Mesenteric fat pad (tissue), 1 donor: ENCODE results near the gene GPHN. TPM values are rescaled to one million over a fixed set of nuclear protein-coding genes. Genes with fewer than 3 reads are reported as not detected.
A peak's percentile ranks its signal among the peaks of the same experiment; 100 is the strongest.
"Not testable (repeated sequence)": the region's sequence is repeated elsewhere in the genome, so short reads cannot be mapped to it uniquely, and the experiment has no call there.

Source experiments
- DNase-seq: peaks from one replicate; pipeline ENCODE4 v3.0.0-alpha.2; 2020; ENCODE audit warnings: low spot score
- total RNA-seq: library from RNA; stranded (reverse); fragmentation: NEBNext Ultra II Directional; extraction: Animal tissue kit (Norgen Biotek cat#: 25700); gene quantifications from one replicate; pipeline ENCODE4 v1.2.1, GENCODE V29; 2021
- donor health status: DM: yes; HTN: yes; CAD: no.

GPHN gene
- total RNA-seq, 1 donor from 2014 or later: 21.9 TPM

DNA sequence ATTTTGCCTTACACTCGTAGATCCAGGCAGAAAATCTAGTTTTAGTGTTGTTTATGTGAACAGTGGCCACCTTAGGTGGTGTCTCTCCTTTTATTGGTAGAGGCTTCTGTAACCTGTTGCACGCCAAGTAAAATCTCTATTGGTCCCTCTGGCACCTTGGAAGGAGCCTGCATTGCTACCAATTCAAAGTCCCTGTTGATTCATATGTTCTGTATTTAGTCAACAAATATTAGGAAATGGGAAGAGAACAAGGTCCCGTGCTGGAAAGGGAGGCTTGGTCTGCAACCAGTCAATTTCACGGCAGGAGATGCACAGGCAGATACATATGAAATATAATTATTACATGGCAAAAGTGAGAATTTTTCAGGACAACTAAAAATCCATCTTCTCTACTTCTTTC, 6.4 kb upstream of the GPHN start:
- DNase-seq: no peak

DNA sequence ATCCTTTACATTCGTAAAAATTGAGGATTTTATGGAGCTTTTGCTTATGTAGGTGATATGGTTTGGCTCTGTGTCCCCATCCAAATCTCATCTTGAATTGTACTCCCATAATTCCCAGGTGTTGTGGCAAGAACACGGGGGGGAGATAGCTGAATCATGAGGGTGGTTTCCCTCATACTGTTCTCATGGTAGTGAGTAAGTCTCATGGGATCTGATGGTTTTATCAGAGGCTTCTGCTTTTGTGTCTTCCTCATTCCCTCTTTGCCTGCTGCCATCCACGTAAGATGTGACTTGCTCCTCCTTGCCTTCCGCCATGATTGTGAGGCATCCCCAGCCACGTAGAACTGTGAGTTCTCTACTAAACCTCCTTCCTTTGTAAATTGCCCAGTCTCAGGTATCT, 5.1 kb upstream of the GPHN start:
- not testable (repeated sequence) for DNase-seq

DNA sequence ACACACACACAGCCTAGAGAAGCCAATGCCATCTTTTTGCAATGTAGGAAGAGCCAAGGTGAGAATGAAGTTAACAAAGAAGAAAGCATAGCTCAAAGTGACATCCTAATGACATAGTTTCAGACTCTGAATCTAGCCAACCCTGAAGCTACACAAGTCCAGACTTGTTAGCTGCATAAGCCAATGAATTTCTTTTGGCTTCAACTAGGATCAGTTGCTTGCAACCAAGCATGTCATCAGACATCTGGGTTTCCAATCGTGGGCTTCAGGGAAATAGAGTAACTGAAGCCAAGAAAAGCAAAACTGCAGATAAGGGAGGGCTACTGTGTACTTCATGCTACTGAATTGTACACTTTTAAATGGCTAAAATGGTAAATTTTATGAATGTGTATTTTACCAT, 4.4 kb upstream of the GPHN start:
- no peak for DNase-seq

DNA sequence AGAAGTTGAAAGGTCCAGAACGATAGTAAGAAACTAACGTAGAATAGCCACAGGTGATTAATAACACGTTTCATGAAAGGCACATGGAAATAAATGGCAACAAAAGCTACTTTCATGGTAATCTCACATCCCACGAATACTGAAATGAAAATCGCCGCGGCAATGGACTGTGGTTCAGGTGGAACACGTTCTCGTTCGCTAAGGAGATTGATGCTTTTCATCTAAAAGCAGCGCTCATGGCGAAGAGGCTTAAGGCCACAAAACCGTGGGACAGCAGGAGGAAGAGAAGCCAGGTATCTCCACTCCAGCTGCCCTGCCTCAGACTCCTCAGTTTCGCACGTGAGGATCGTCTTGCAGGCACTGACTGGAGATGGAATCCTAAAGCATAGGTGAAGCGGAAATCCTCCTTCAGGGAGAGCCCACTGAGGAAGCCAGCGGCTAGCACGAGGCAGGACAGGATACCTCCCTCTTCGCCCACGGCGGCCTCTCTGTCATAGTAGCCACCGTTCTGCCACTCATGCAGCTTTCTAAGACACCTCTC, 696 bp upstream of the GPHN start:
- DNase-seq: no peak

DNA sequence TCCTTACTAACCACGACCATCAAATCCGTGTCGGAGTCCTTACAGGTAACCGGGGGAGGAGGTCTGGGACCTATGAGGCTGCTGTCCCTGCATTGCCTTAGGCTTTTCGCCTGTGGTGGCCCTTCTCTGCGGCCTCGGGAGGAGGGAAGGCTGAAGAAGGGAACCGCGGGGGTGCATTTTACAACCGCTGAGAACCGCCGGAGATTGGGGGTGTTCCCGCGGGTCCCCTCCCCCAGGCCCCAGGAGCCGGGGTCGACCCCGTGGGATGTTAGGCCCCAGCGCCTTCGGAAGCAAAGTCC, 549 bp downstream of the GPHN start:
- peak; percentile 86 for DNase-seq

DNA sequence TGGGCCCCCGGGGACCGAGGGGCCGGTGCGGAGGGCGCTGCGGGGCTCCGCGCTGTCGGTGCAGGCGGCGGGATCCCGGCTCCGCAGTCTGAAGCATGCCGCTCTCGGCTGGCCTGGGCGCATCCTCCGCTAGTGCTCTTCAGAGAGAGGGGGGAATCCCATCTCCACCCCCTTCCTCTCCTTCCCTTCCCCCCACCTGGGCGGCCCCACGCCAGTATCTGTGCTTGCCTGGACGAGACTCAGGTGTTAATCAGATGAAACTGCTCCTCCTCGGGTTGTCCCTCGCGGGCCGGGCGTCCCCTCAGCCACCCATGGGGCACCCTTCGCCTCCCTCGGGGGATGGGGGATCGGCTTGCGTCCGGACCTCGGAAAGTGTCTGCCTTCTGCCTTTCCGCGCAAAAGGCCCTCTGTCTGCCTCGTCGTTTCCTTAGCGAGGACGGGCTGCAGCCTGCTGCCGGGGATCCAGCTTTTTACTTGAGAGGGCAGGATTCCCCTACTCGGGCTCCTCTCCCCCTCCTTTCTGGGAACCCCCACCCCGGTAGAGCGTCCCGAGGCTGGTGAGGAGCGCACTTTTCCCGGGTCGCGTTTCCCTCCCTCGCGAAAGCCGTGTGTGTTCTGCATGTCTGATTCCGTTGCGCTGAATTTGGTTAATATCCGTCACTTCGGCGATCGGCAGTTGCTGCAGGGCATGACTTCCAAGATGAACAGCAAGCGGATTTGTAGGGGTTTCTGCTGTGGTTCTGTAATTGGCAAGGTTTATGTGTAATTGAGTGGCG, 1.1 kb downstream of the GPHN start:
- peak; percentile 88 for DNase-seq

DNA sequence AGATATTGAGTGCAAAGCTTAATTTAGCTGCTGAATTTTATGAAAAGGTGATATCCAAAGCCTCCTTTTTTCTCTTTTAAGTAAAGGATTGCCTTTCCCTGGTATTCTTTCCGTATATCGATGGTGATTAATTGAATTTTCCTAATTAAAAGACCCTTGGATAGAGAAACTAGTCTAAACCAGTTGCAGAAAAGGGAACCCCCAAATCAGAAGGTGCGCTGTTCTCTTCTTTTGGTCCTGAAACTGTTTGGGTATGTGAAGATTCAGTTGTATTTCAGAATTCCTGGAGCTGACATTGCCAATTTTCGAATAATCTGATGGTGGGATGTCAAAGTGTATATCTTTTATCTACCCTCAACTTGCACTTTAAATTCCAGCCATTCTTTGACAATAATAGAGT, 1.9 kb downstream of the GPHN start:
- DNase-seq: no peak

DNA sequence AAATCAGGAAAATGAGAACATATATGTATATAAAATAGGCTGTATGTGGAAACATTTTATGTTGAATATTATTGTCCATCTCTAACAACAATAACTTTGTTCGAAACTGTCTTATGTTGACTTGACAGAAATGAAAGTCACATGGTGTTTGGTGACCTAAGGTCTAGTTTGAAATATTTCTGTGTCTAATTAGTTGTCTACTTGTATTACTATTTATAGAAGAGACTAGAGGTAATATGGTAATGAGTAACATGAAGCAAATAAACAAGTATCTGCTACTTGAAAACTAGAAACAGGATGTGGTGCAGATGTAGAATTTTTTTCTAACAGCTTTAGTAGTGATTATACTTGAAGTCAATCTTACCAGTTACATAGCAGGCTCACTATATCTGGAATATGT, 3.9 kb downstream of the GPHN start:
- DNase-seq: no peak

DNA sequence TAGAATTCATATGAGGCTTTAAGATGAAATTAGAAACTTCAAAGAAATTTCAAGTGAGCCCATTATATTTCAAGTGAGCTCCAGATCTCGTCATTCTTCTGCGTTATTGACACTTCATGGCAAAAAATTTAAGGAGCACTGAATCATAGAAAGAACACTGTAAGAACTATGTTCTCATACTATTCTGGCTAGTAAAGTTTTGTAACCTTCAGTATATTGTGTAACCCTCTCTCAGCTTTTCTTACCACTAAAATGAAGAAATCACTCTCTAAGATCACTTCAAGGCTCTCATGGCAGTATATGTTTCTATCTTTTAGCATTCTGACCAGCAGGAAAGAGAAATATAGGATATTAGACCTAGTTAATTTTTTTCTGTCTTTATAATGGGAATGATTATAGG, 6.3 kb downstream of the GPHN start:
- no peak for DNase-seq

DNA sequence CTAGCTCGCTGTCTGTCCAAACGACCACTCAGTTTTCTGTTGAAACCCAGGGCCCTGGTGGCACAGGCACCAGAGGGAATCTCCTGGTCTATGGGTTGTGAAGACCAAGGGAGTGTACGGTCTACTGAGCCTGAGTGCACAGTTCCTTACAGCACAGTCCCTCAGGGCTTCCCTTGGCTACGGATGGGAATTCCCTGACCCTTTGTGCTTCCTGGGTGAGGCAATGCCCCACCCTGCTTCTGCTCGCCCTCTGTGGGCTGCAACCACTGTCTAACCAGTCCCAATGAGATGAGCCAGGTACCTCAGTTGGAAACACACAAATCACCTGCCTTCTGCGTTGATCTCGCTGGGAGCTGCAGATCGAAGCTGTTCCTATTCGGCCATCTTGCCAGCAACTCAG, 22.6 kb downstream of the GPHN start:
- no peak for DNase-seq

DNA sequence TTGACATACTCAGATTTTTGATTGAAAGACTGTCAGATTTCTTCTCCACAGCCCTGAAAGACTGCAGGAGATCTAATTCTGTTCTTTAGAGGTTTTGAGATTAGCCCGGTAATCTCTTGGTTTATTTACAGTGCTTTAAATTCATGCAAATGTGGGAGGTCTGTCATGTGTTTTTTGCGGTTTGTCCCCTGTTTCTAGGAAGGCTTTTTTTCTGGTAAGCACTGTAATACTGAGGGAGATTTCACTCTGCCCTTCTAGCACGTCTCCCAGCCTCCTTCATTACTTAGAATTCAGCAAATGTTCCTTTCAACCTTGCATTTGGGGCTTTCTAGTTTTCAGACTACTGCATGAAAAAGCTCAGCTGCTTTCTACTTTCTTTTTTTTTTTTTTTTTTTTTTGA, 31.1 kb downstream of the GPHN start:
- no peak for DNase-seq

DNA sequence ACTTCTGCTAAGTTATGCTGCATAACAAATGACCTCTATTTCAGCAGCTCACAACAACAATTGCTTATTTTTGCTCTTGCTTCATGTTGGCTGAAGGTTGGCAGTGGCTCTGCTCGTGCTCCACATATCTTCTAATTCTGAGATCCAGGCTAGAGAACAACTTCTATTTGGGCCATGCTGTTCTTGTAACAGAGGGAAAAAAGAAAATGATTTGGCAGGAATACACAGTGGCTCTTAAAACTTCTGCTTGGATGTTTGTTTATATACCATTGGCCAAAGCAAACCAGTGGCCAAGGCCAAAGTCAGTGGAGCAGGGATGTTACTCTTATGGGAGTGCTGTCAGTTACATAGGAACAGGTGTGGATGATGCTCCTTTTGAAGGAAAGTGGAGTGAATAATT, 32.1 kb downstream of the GPHN start:
- DNase-seq: no peak

DNA sequence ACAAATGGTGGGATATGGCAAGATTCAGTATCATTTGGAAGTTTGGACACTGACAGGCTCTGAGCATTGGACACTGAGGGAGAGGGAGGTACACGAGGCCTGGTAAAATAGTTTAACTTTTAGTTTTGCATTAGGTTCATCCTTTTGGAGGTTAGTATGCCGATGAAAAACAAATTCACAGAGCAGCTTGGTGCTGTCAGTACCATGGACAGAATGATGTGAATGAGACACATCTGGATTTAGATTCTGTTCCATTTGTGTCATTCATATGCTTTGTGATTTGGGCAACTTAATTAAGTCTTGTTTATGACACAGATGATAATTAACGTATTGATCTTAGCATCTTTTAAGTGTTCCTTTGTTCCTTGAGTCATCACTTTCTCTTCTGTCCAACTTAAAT, 33.7 kb downstream of the GPHN start:
- DNase-seq: no peak

DNA sequence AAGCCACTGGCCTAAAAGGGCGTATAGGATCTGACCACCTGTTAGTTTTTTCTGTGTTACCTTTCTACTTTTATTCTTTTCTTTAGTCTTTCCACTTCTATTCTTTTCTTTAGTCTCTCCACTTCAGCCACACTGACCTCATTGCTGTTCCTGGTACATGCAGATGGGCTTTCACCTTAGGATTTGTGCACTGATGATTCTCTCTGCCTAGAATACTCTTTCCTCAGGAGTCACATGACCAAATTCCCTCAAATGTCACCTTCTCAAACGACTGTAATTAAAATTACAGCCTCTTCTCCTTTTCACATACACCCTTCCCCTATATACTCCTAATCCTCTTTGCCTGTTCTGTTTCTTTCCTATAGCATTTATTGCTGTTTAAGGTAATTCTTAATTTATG, 36.0 kb downstream of the GPHN start:
- no peak for DNase-seq

DNA sequence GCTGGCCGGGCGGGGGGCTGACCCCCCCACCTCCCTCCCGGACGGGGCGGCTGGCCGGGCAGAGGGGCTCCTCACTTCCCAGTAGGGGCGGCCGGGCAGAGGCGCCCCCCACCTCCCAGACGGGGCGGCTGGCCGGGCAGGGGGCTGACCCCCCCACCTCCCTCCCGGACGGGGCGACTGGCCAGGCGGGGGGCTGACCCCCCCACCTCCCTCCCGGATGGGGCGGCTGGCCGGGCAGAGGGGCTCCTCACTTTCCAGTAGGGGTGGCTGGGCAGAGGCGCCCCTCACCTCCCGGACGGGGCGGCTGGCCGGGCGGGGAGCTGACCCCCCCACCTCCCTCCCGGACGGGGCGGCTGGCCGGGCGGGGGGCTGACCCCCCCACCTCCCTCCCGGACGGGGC, 37.2 kb downstream of the GPHN start:
- DNase-seq: not testable (repeated sequence)

DNA sequence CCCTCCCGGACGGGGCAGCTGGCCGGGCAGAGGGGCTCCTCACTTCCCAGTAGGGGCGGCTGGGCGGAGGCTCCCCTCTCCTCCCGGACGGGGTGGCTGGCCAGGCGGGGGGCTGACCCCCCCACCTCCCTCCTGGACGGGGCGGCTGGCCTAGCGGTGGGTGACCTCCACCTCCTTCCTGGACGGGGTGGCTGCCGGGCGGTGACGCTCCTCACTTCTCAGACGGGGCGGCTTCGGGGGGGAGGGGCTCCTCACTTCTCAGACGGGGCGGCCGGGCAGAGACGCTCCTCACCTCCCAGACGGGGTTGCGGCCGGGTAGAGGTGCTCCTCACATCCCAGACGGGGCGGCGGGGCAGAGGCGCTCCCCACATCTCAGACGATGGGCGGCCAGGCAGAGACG, 37.8 kb downstream of the GPHN start:
- not testable (repeated sequence) for DNase-seq

DNA sequence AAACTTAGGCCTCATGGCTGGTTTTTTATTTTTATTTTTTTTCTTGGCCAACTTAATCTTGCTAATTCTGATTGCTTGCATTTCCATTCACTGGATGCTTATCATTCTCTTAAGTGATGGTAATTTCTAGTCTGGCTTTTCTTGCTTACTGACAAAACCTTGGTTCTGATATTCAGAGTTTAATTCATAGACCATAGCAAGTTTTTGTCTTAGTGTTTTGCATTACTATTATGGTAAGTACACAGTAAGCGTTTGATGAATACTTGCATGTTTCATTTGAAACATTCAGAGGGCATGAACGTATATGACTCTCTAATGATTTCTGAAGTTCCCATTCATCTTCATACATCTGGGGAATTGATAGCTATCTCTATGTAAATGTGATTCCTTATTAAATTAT, 55.8 kb downstream of the GPHN start:
- DNase-seq: no peak

DNA sequence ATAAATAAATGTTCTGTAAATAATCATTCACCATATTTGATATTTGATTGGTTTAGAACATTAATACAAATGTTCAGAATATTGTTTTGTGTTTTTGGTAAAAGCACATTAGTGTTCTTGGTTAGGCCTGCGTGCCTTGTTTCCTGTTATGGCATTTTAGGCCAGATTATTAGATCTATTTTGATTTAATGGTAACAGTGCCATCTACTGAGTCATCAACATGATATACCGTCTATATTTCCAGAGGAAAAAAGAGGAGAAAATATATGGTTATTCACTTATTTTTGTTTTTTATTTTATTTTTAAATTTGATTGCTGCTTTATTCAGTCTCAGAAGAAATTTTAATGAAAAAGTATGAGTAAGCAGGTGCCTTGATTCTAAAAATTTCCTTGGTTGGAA, 60.3 kb downstream of the GPHN start:
- DNase-seq: no peak

DNA sequence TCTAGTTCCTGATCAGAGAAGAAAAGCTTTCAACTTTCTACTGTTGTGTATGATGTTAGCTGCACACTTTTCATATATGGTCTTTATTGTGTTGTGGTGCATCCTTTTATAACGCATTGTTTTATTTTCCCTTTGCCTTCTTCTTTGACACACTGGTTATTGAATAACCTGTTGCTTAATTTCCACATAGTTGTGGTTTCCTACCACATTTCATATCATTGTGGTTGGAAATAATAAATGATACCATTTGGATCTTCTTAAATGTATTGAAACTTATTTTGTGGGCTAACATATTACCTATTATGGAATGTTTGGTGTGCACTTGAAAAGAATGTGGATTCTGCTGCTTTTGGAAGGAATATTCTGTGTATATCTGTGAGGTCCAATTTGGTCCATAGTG, 64.9 kb downstream of the GPHN start:
- no peak for DNase-seq

DNA sequence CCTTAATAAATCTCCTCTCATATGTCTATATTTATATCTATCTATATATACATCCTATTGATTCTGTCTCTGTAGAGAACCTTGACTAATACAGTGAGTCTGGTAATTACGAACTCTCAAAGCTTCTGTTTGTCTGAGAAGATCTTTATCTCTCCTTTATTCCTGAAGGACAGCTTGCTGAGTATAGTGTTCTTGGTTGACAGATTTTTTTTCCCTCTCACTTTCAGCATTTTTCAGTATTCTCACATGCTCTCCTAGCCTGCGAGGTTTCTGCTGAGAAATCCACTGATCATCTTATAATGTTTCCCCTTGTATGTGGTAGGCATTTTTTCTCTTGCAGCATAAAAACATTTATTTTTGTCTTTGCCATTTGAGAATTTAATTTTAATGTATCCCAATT, 67.1 kb downstream of the GPHN start:
- no peak for DNase-seq

DNA sequence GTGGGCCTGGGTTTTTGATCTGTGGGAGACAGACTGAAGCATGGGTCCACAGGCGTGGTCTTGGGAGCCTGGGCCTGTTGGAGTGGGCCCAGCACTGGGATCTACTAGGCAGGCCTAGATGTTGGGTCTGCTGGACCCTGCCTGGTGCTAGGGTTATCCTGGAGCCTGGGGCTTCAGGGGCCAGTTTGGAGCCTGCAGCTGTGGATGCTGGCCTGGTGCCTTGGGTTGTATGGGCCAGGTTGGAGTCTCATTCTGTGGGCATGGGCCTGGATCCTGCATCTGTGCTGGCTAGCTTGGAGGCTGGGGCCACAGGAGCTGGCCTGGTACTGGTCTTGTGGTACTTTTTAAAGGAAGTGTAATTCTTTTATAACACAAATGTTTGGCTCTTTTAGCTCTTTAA, 68.0 kb downstream of the GPHN start:
- no peak for DNase-seq

DNA sequence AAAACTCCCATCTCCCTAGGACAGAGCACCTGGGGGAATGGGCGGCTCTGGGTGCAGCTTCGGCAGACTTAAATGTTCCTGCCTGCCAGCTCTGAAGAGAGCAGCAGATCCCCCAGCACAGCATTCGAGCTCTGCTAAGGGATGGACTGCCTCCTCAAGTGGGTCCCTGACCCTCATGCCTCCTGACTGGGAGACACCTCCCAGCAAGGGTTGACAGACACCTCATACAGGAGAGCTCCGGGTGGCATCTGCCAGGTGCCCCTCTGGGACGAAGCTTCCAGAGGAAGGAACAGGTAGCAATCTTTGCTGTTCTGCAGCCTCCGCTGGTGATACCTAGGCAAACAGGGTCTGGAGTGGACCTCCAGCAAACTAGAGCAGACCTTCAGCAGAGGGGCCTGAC, 79.8 kb downstream of the GPHN start:
- not testable (repeated sequence) for DNase-seq

DNA sequence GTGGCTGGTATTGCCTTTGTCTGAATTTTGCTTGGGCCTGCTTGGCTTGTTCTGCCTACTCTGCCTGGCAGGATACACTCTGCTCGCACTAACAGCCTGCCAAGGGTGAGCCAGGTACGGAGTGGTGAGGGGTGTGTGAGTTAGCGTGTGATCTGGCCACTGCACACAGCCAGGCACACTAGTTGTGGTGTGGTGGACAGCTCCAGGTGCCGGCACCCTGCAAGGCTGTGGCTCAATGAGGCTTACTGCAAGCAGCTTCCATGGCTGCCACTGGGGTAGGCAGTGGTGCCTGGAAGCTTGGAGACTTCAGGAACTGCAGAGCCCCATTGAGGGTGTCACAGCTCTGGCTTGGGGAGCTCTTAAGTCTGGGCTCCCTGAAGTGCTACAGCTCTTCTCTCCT, 87.4 kb downstream of the GPHN start:
- no peak for DNase-seq
